ENCODE measurements around the gene ADRM1.

DNA sequence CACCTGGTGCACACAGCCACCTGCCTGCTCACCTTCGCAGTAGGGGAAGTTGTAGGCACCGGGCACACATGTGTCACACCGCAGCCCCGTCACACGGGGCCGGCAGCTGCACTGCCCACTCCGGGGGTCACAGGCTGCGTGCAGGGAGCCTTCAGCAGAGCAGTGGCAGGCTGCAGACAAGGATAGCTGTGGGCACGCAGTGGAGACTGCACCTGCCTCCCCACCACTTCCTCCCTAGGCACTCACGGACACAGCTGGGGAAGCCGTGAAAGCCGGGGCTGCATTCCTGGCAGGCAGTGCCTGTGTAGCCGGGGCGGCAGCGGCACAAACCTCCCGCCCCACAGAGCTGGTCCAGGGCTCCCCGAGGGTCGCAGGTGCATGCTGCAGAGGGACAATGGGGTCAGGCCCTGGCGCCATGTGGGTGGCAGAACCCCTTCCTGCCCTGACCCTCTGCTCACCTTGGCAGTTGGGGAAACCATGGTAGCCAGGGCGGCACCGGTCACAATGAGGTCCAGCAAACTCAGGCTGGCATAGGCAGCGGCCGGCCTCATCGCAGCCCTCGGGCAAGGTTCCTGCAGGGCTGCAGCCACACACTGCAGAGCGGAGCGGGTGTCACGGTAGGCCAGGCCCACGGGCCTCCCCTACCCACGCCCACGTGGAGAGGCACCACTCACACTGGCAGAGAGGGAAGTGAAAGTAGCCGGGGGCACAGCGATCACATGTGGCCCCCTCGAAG lies 34.9 kb downstream of the ADRM1 start:
- TF ChIP-seq POLR2A (IDR thresholded peaks at IDR 0.05) (no peak), CTCF (IDR thresholded peaks at IDR 0.05) (no peak), POLR2AphosphoS5 (IDR thresholded peaks at IDR 0.05) (no peak), EP300 (IDR thresholded peaks at IDR 0.05) (no peak)

Data from sigmoid colon (tissue), 4 donors.